ENCODE data around the gene DYNLT2B.
A peak's percentile ranks its signal among the peaks of the same experiment; 100 is the strongest.

DYNLT2B gene

GRCh38 chr3:196284396-196284795, 33.6 kb downstream of the DYNLT2B start:
- FAIRE-seq (no peak), DNase-seq (ENCODE audit: insufficient read length) (no peak)
- TF ChIP-seq POLR2A (IDR thresholded peaks at IDR 0.05; ENCODE audit: low read depth, low read length) (no peak), POLR2AphosphoS5 (IDR thresholded peaks at IDR 0.05; ENCODE audit: low read depth, low read length) (no peak), TAF1 (IDR thresholded peaks at IDR 0.05; ENCODE audit: borderline replicate concordance, low read depth, low read length) (no peak)

GRCh38 chr3:196281962-196282361, 36.1 kb downstream of the DYNLT2B start:
- TF ChIP-seq POLR2A (IDR thresholded peaks at IDR 0.05; ENCODE audit: low read depth, low read length): no peak
- TF ChIP-seq POLR2AphosphoS5 (IDR thresholded peaks at IDR 0.05; ENCODE audit: low read depth, low read length): no peak
- TF ChIP-seq TAF1 (IDR thresholded peaks at IDR 0.05; ENCODE audit: borderline replicate concordance, low read depth, low read length): no peak
- no peak for DNase-seq (ENCODE audit: insufficient read length)
- no peak for FAIRE-seq

GRCh38 chr3:196280689-196281440, 37.2 kb downstream of the DYNLT2B start:
- TF ChIP-seq POLR2A (IDR thresholded peaks at IDR 0.05; ENCODE audit: low read depth, low read length): no peak
- TF ChIP-seq TAF1 (IDR thresholded peaks at IDR 0.05; ENCODE audit: borderline replicate concordance, low read depth, low read length): no peak
- TF ChIP-seq POLR2AphosphoS5 (IDR thresholded peaks at IDR 0.05; ENCODE audit: low read depth, low read length): no peak
- FAIRE-seq (no peak), DNase-seq (ENCODE audit: insufficient read length) (no peak)

GRCh38 chr3:196275126-196275525, 42.9 kb downstream of the DYNLT2B start:
- no peak for TF ChIP-seq POLR2A (IDR thresholded peaks at IDR 0.05; ENCODE audit: low read depth, low read length)
- TF ChIP-seq POLR2AphosphoS5 (IDR thresholded peaks at IDR 0.05; ENCODE audit: low read depth, low read length): no peak
- TF ChIP-seq TAF1 (IDR thresholded peaks at IDR 0.05; ENCODE audit: borderline replicate concordance, low read depth, low read length): no peak
- no peak for FAIRE-seq
- no peak for DNase-seq (ENCODE audit: insufficient read length)

- TF ChIP-seq TAF1 (IDR thresholded peaks at IDR 0.05; ENCODE audit: borderline replicate concordance, low read depth, low read length): no peak
- TF ChIP-seq POLR2A (IDR thresholded peaks at IDR 0.05; ENCODE audit: low read depth, low read length): peak; percentile 33; the same call in 1 of the 2 replicates
- DNase-seq (ENCODE audit: insufficient read length) (peak; percentile 53), FAIRE-seq (peak; percentile 70)
Measured at GRCh38 chr3:196274585-196274984, 43.5 kb downstream of the DYNLT2B start.

- TF ChIP-seq POLR2A (IDR thresholded peaks at IDR 0.05; ENCODE audit: low read depth, low read length) (no peak), TAF1 (IDR thresholded peaks at IDR 0.05; ENCODE audit: borderline replicate concordance, low read depth, low read length) (no peak), POLR2AphosphoS5 (IDR thresholded peaks at IDR 0.05; ENCODE audit: low read depth, low read length) (no peak)
- FAIRE-seq (no peak), DNase-seq (ENCODE audit: insufficient read length) (no peak)
Measured at GRCh38 chr3:196273655-196274054, 44.4 kb downstream of the DYNLT2B start.

GRCh38 chr3:196272826-196273225, 45.2 kb downstream of the DYNLT2B start:
- FAIRE-seq: no peak
- no peak for TF ChIP-seq POLR2AphosphoS5 (IDR thresholded peaks at IDR 0.05; ENCODE audit: low read depth, low read length)
- no peak for TF ChIP-seq TAF1 (IDR thresholded peaks at IDR 0.05; ENCODE audit: borderline replicate concordance, low read depth, low read length)
- no peak for TF ChIP-seq POLR2A (IDR thresholded peaks at IDR 0.05; ENCODE audit: low read depth, low read length)
- DNase-seq (ENCODE audit: insufficient read length): no peak

- no peak for TF ChIP-seq POLR2A (IDR thresholded peaks at IDR 0.05; ENCODE audit: low read depth, low read length)
- TF ChIP-seq TAF1 (IDR thresholded peaks at IDR 0.05; ENCODE audit: borderline replicate concordance, low read depth, low read length): no peak
- no peak for TF ChIP-seq POLR2AphosphoS5 (IDR thresholded peaks at IDR 0.05; ENCODE audit: low read depth, low read length)
- FAIRE-seq (no peak), DNase-seq (ENCODE audit: insufficient read length) (no peak)
Measured at GRCh38 chr3:196270499-196270898, 47.5 kb downstream of the DYNLT2B start.

- FAIRE-seq: no peak
- no peak for DNase-seq (ENCODE audit: insufficient read length)
- TF ChIP-seq POLR2AphosphoS5 (IDR thresholded peaks at IDR 0.05; ENCODE audit: low read depth, low read length) (no peak), POLR2A (IDR thresholded peaks at IDR 0.05; ENCODE audit: low read depth, low read length) (no peak), TAF1 (IDR thresholded peaks at IDR 0.05; ENCODE audit: borderline replicate concordance, low read depth, low read length) (no peak)
Measured at GRCh38 chr3:196268284-196269163, 49.5 kb downstream of the DYNLT2B start.

- TF ChIP-seq POLR2A (IDR thresholded peaks at IDR 0.05; ENCODE audit: low read depth, low read length) (no peak), TAF1 (IDR thresholded peaks at IDR 0.05; ENCODE audit: borderline replicate concordance, low read depth, low read length) (no peak), POLR2AphosphoS5 (IDR thresholded peaks at IDR 0.05; ENCODE audit: low read depth, low read length) (no peak)
Measured at GRCh38 chr3:196263819-196264218, 54.2 kb downstream of the DYNLT2B start.

GRCh38 chr3:196260784-196261183, 57.3 kb downstream of the DYNLT2B start:
- FAIRE-seq: no peak
- DNase-seq (ENCODE audit: insufficient read length): no peak
- no peak for TF ChIP-seq TAF1 (IDR thresholded peaks at IDR 0.05; ENCODE audit: borderline replicate concordance, low read depth, low read length)
- no peak for TF ChIP-seq POLR2A (IDR thresholded peaks at IDR 0.05; ENCODE audit: low read depth, low read length)
- TF ChIP-seq POLR2AphosphoS5 (IDR thresholded peaks at IDR 0.05; ENCODE audit: low read depth, low read length): no peak

More at GRCh38 chr3:196263819-196264218, 54.2 kb downstream of the DYNLT2B start:
- FAIRE-seq (no peak), DNase-seq (ENCODE audit: insufficient read length) (no peak)

Data from GM12892 (cell line).